Hematopoietic multipotent progenitor cell treated with erythropoietin and hydrocortisone succinate and interleukin-3 and kit ligand, for 6 days (in vitro differentiated cells): ENCODE data around the gene CLEC4A.
"Not testable (repeated sequence)": the region's sequence is repeated elsewhere in the genome, so short reads cannot be mapped to it uniquely, and the experiment has no call there.

Source experiments
- DNase-seq: peaks from one replicate; pipeline ENCODE4 v3.0.0-alpha.2; 2015

CLEC4A gene

DNA sequence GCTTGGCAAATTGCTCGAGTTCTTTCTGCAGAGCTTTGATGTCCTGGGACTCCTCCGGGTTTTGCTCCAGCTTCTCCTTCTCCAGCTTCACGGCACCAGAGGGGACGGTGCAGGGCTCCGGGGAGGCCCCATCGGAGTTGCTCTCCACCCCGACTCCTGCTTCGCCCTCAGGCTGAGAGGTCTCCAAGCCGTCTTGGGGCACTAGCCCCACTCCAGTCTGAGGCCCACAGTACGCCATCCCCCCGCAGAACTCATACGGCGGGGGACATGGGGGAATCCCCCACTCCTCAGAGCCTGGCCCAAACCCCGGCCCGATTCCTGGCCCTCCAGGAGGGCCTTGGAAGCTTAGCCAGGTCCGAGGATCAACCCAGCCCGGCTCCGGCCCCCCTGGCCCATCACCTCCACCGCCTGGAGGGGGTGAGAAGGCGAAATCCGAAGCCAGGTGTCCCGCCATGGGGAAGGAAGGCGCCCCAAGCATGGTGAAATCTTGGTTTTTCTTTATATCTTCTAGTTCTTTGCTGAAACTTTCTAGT is 11.0 kb downstream of the CLEC4A start:
- DNase-seq: not testable (repeated sequence)

DNA sequence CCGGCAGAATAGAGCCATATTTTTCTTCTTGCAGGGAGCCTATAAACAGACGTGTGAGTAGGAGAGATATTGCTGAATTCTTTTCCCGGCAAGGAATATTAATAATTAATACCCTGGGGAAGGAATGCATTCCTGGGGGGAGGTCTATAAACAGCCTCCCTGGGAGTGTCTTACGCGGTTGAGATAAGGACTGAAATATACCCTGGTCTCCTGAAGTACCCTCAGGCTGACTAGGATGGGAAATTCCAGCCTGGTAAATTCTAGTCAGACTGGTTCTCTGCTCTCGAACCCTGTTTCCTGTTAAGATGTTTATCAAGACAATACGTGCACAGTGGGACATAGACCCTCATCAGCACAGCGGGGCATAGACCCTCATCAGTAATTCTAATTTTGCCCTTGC is 18.2 kb downstream of the CLEC4A start:
- not testable (repeated sequence) for DNase-seq

- peak; percentile 23 for DNase-seq
Measured at GRCh38 chr12:8143261-8143660, 19.8 kb downstream of the CLEC4A start.

GRCh38 chr12:8145754-8146441 is 22.5 kb downstream of the CLEC4A start:
- no peak for DNase-seq

DNA sequence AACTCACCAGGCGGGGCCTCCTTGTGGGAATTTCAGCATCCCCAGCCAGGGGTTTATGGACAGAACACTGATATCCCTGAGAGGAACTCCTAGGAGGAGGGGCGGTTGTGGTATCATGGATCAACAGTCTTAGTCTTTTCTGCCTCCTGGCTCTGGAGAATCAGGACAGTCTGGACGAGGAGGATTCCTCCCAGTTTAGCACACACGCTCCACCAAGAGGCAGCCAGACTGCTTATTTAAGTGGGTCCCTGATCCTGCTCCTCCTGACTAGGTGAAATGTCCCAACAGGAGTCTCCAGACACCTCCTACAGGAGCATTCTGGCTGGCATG is 23.0 kb downstream of the CLEC4A start:
- DNase-seq: no peak

- no peak for DNase-seq
Measured at GRCh38 chr12:8154526-8154925, 31.1 kb downstream of the CLEC4A start.

GRCh38 chr12:8156416-8156815 is 33.0 kb downstream of the CLEC4A start:
- no peak for DNase-seq

DNA sequence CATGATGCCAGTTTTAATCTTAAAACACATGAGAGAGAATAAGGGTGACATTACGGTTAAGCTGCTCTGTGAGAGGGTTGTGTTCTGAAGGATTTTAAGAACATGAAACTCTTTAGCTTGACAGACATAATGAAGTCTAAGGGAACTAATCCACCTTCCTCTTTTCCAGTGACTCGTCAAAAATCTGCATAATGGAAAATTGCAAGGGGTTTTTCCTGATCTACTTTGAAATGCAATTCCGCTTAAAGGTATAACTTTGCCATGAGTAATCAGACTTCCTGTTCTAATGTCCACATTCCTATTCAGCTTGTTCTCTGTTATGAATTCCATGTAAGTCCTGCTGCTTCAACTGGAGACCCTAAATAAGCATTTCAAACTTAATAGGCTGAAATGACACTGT is 33.4 kb downstream of the CLEC4A start, which contains the start of gene ZNF705A:
Gene ZNF705A, plus strand, starts transcription at position 171 of the 400 bp plus-strand sequence. CDS start 15,611 bp downstream, outside the sequence.
- DNase-seq: peak; percentile 43

GRCh38 chr12:8157484-8158198 is 34.2 kb downstream of the CLEC4A start:
- no peak for DNase-seq

DNA sequence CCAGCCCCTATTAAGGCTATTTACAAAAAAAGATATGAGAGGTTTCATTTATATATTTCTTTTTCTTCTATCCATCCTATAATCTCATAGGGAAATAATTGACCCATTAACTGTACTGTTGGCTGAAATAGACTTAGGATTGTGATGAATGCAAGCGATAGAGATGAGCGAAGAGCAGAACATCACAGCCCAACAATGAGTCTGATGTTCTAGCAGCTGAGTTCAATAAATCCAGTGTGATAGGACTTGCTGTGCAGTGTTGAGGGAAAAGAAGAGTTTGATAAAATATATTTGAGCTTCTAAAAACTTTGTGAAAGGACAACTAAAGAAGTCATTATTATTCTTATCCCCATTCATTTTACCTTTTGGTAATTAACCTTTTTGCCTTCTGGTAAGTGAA is 49.5 kb downstream of the CLEC4A start:
- not testable (repeated sequence) for DNase-seq

DNA sequence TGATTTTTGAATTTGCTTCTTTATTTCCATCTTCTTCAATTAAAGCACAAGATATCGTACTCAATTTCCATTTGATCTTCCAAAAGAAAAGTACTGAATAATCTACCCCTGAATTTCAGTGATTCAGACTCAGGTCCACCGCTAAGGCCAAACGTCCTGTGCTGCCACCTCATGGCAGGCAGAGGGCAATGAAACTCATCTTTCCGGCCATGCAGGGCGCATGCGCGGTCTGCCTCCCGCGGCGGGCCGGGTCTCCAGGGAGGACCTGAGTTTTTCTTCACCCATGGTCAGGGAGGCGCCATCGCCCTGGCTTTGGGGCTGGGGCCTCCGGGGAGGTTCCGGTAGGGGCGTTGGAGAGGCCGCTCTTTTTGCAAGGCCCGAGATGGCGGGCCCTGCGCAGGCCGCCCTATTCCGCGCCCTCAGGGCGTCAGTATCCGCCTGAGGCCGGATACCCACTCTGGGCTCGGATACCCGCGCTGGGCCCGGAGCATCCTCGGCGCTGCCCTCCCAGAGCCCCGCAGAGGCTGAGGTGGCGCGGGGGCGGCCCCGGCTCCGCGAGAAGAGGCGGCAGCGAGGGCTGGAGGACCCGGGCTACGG is 56.7 kb downstream of the CLEC4A start:
- DNase-seq: peak; percentile 47

DNA sequence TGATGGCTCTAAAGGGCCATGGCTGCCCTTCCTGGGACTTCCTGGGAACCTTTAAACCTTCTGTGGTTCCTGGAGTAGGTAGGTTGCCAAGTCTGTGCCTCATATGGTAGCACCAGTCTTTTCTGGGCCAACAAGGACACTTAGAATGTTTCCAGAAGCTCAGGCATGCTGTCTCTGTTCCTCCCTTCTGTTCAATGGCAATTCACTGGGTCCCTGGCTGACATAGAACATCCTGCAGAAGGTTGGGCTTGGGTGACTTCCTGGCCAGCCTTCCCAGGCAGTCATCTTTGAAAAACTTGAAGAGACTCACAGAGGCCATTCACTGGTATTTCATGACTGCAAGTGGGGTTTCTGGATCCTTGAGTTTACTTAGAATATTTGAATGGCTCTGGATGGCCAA is 57.9 kb downstream of the CLEC4A start:
- not testable (repeated sequence) for DNase-seq

DNA sequence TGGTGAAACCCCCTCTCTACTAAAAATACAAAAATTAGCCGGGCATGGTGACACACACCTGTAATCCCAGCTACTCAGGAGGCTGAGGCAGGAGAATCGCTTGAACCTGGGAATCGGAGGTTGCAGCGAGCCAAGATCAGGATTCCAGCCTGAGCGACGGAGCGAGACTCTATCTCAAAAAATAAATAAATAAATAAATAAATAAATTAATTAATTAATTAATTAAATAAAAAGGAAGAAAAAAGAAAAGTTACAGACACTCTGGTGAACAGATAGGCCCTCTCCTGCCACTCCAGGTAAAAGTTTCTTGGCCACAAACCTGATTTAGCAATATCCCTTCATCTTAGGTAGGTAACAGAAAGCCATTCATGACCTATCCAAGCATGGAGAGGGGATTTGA is 59.5 kb downstream of the CLEC4A start:
- DNase-seq: not testable (repeated sequence)

GRCh38 chr12:8183346-8183745 is 59.9 kb downstream of the CLEC4A start:
- DNase-seq: not testable (repeated sequence)

DNA sequence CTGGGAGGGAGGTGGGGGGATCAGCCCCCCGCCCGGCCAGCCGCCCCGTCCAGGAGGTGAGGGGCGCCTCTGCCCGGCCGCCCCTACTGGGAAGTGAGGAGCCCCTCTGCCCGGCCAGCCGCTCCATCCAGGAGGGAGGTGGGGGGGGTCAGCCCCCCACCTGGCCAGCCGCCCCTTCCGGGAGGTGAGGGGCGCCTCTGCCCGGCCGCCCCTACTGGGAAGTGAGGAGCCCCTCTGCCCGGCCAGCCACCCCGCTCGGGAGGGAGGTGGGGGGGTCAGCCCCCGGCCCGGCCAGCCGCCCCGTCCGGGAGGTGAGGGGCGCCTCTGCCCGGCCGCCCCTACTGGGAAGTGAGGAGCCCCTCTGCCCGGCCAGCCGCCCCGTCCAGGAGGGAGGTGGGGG is 60.8 kb downstream of the CLEC4A start:
- DNase-seq: not testable (repeated sequence)

DNA sequence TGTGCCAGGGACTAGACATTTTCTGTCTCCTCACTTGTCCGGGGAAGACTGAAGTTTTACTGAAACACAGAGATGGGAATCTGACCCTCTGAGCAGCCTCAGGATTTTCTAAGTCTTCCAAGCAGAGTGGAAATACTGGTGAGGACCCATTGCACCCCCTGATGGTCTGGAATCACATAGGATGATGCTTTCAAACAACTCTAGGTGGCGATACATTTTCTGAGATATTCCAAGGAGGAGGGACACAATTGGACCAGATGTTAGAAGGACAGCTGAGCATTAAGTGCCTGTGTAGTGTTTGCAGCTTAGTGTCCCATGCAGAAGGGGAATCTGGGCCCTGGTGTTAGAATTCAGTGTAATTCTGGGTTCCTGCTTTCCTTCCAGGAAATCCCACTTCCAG is 64.7 kb downstream of the CLEC4A start:
- DNase-seq: not testable (repeated sequence)
